ACC112 (cell line): ENCODE data around the gene SPOP.

Experiments
- H2AFZ ChIP-seq: fragments of 200-600 bp; sonication (generic); one replicate; pipeline ENCODE4 v1.6.0; 2017; ENCODE audit warnings: antibody characterized with exemption, low read length; ENCODE audit not compliant: unreplicated experiment
- H3K27ac ChIP-seq: fragments of 200-600 bp; sonication (generic); 2 replicates; pipeline ENCODE4 v1.5.1; 2014; ENCODE audit warnings: low read depth, mild to moderate bottlenecking, antibody characterized with exemption, low read length, moderate library complexity
- H3K27me3 ChIP-seq: fragments of 200-600 bp; sonication (generic); 2 replicates; pipeline ENCODE4 v1.6.1; 2014; ENCODE audit warnings: mild to moderate bottlenecking, antibody characterized with exemption, low read length, moderate library complexity, mixed read lengths; ENCODE audit not compliant: insufficient read depth
- H3K36me3 ChIP-seq: fragments of 200-600 bp; sonication (generic); 2 replicates; pipeline ENCODE4 v1.6.1; 2016; ENCODE audit warnings: mild to moderate bottlenecking, antibody characterized with exemption, low read length, moderate library complexity, mixed read lengths; ENCODE audit not compliant: insufficient read depth
- H3K4me1 ChIP-seq: fragments of 200-600 bp; sonication (generic); one replicate; pipeline ENCODE4 v1.6.1; 2016; ENCODE audit warnings: low read length, mixed read lengths; ENCODE audit not compliant: insufficient read depth, unreplicated experiment, control insufficient read depth
- H3K4me3 ChIP-seq: fragments of 200-600 bp; sonication (generic); 2 replicates; pipeline ENCODE4 v1.5.1; 2014; ENCODE audit warnings: mild to moderate bottlenecking, low read depth, low read length
- H3K79me2 ChIP-seq: fragments of 200-600 bp; sonication (generic); one replicate; pipeline ENCODE4 v1.6.0; 2016; ENCODE audit warnings: low read length; ENCODE audit not compliant: control insufficient read depth, unreplicated experiment, insufficient read depth

Gene SPOP

DNA sequence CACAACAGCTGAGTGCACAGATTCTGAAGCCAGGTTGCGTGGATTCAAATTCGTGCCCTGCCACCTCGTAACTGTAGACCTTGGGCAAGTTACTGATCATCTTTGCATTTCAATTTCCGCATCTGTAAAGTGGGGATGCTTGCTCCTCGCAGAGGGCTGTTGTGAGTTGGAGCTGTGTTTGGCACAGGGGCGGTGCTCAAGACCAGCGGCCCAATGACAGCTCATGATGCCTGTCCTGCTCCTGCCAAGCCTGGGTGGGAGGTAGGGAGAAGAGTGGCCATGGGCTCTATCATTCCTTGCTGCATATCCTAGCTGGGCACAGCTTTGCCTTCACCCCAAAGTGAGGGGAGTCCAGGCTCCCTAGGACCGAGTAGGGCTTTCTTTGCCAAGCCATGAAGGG is 89.6 kb downstream of the SPOP start:
- Histone ChIP-seq H3K27me3 (no peaks in the 10 kb centered on the region), H2AFZ (no peak overlapping the region), H3K4me1 (peaks cover 19% of the 10 kb centered on the region), H3K4me3 (no peak overlapping the region), H3K27ac (no peak overlapping the region), H3K36me3 (no peaks in the 10 kb centered on the region), H3K79me2 (no peaks in the 10 kb centered on the region)

- Histone ChIP-seq H3K4me3 (no peak overlapping the region), H3K27me3 (no peaks in the 10 kb centered on the region), H3K79me2 (no peaks in the 10 kb centered on the region), H2AFZ (no peak overlapping the region), H3K27ac (no peak overlapping the region), H3K36me3 (no peaks in the 10 kb centered on the region), H3K4me1 (peaks cover 26% of the 10 kb centered on the region)
Measured at GRCh38 chr17:49587366-49588073, 90.4 kb downstream of the SPOP start.

- Histone ChIP-seq H3K36me3 (no peaks in the 10 kb centered on the region), H2AFZ (no peak overlapping the region), H3K4me1 (peaks cover 28% of the 10 kb centered on the region), H3K27ac (no peak overlapping the region), H3K27me3 (no peaks in the 10 kb centered on the region), H3K4me3 (no peak overlapping the region), H3K79me2 (no peaks in the 10 kb centered on the region)
Measured at GRCh38 chr17:49585422-49586027, 92.4 kb downstream of the SPOP start.

DNA sequence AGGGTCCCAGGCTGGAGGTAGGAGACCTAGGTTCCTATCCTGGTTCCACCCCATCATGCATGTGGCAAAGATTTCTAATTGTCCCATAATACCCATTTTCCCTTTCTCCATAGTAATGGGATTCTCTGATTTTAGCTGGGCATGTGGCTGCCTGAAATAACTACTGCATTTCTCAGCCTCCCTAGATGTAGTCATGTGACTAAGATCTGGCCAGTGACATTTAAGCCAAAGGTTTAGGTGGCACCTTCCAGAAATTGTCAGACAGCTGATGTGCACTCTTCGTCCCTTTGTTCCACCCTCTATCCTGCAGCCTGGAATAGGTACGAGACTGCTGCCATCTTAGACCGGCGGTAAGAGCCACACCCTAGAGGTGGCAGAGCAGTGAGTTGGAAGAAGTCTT is 94.0 kb downstream of the SPOP start:
- no peak overlapping the region for H2AFZ ChIP-seq
- H3K27me3 ChIP-seq: no peaks in the 10 kb centered on the region
- H3K4me1 ChIP-seq: peaks cover 20% of the 10 kb centered on the region
- no peaks in the 10 kb centered on the region for H3K79me2 ChIP-seq
- H3K4me3 ChIP-seq: no peak overlapping the region
- H3K36me3 ChIP-seq: no peaks in the 10 kb centered on the region
- no peak overlapping the region for H3K27ac ChIP-seq

DNA sequence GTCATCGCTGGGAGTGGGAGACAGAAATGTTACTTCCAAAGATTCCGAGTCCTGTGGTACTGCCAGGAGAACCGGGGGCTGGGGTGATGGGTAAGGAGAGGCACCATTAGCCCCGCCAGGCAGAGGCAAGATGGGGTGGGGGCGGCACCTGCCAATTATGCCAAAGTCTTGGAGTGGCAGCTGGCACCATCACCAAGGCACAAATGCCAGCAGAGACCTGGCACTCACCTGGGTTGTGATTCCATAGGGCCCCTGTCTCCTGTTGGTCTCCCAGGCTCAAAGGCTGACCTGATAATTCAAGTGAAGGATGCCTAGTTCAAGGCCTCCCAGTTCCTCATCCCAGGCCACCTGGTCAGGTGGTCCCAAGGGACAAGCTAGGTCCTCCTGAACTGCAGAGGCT is 94.7 kb downstream of the SPOP start:
- H3K27me3 ChIP-seq: no peaks in the 10 kb centered on the region
- H3K36me3 ChIP-seq: no peaks in the 10 kb centered on the region
- no peak overlapping the region for H3K27ac ChIP-seq
- H3K4me3 ChIP-seq: no peak overlapping the region
- H3K79me2 ChIP-seq: no peaks in the 10 kb centered on the region
- peaks cover 14% of the 10 kb centered on the region for H3K4me1 ChIP-seq
- no peak overlapping the region for H2AFZ ChIP-seq

DNA sequence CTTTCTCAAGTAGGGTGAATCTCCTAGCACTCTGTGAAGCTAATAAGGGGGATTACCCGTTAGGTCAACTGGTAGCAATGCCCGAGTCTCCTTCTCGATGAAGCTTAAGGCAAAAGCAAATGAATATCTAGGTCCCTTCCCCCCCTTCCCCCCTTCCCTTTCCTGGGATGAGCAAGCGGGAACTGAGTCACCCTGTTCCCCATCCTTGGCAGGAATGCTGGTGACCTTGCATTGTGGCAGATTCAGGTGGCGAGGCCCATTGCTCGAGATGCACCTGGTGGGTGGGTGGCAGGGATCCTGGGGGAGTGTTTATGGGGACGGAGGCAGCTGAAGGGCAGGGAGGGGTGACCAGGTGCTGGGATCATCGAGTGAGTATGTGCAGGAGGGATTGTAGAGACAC is 95.1 kb downstream of the SPOP start:
- no peak overlapping the region for H3K4me3 ChIP-seq
- no peaks in the 10 kb centered on the region for H3K27me3 ChIP-seq
- peaks cover 10% of the 10 kb centered on the region for H3K4me1 ChIP-seq
- no peaks in the 10 kb centered on the region for H3K36me3 ChIP-seq
- no peak overlapping the region for H3K27ac ChIP-seq
- H3K79me2 ChIP-seq: no peaks in the 10 kb centered on the region
- no peak overlapping the region for H2AFZ ChIP-seq

DNA sequence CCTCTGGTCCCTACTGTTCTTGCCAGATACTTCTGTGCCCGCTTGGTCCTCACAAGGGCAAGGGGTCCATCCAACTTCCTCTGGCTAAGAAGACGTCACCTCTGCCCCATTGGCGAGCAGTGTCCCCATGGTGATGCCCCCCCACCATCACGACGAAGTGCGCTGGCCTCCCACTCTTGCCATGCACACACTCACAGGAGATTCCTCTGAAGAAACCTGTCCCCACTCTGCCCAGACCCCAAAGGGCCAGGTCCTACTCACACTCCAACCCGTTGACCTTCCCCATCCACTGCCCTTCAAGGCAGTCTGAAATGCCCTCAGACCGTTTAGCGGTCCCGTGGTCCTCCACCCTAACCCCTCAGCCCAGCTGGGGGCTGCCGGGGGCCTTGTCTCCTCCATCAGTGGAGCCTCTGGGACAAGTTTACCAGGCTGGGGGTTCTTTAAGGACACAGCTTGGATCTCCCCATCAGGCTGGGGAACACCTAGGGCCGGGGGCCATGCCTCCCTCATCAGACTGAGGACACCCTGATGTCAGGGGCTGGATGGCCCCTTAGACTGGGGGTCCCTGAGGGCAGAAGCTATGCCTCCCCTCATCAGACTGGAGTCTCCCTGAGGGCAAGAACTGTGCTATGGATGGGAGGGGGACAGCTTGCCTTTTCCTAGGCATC is 95.7 kb downstream of the SPOP start:
- no peaks in the 10 kb centered on the region for H3K27me3 ChIP-seq
- no peak overlapping the region for H3K4me3 ChIP-seq
- no peak overlapping the region for H2AFZ ChIP-seq
- H3K4me1 ChIP-seq: peaks cover 15% of the 10 kb centered on the region
- no peaks in the 10 kb centered on the region for H3K79me2 ChIP-seq
- no peak overlapping the region for H3K27ac ChIP-seq
- H3K36me3 ChIP-seq: no peaks in the 10 kb centered on the region

DNA sequence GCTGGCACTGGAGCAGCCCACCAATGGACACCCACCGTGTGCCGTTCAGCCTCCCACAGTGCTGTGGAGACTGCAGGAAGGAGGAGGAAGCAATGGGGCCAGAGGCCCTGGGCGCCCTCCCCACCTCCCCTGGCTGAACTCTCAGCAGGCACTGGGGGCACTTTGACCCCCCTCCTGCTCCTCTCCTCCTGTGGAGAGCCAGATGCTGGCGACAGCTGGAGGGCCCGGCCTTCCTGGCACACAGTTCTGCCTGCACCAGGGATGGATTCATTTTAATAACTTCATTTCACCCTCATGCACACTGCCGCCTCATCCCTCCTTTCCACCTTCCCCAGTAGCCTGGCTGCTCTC is 96.3 kb downstream of the SPOP start:
- Histone ChIP-seq H3K27ac (no peak overlapping the region), H3K36me3 (no peaks in the 10 kb centered on the region), H3K27me3 (no peaks in the 10 kb centered on the region), H3K79me2 (no peaks in the 10 kb centered on the region), H3K4me3 (no peak overlapping the region), H3K4me1 (peaks cover 20% of the 10 kb centered on the region), H2AFZ (no peak overlapping the region)

- H3K4me3 ChIP-seq: no peak overlapping the region
Measured at GRCh38 chr17:49580981-49581647, 96.8 kb downstream of the SPOP start.

DNA sequence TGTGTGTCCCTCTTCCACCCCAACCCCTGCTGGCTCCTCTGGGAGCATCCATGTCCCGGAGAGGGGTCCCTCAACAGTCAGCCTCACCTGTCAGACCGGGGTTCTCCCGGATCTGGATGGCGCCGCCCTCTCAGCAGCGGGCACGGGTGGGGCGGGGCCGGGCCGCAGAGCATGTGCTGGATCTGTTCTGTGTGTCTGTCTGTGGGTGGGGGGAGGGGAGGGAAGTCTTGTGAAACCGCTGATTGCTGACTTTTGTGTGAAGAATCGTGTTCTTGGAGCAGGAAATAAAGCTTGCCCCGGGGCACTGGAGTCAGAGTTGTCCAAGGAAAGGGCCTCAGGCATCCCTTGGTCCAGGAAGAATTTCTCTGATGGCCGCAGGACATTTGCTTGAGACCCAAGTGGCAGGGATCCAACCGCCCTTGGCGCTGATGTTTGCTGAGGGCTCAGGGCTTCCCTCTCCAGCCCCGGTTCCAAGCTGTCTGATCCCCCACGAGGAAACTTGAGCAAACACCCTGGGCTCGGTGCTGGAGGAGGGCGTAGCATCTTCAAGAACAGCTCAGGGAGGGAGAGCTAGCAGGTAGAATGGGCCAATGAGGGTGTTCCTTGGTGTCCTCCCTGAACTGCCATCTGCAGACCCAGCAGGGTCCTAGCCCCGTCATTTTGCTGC is 97.7 kb downstream of the SPOP start:
- Histone ChIP-seq H3K4me1 (peaks cover 20% of the 10 kb centered on the region), H3K79me2 (no peaks in the 10 kb centered on the region)

More at GRCh38 chr17:49580981-49581647, 96.8 kb downstream of the SPOP start:
- no peak overlapping the region for H3K27ac ChIP-seq
- H3K79me2 ChIP-seq: no peaks in the 10 kb centered on the region
- no peaks in the 10 kb centered on the region for H3K36me3 ChIP-seq
- H2AFZ ChIP-seq: no peak overlapping the region
- H3K4me1 ChIP-seq: peaks cover 20% of the 10 kb centered on the region
- H3K27me3 ChIP-seq: no peaks in the 10 kb centered on the region

More for the DNA sequence above, 97.7 kb downstream of the SPOP start:
- H3K27me3 ChIP-seq: no peaks in the 10 kb centered on the region
- H3K4me3 ChIP-seq: no peak overlapping the region
- no peaks in the 10 kb centered on the region for H3K36me3 ChIP-seq
- no peak overlapping the region for H3K27ac ChIP-seq
- no peak overlapping the region for H2AFZ ChIP-seq
